SK-N-SH treated with all-trans-retinoic acid at 6 μM for 48 hours (cell line): ENCODE results near the gene DOCK1.

Experiments used
- ARNTL ChIP-seq: fragments of 450-650 bp; formaldehyde crosslinking; IDR thresholded peaks from 2 replicates; pipeline ENCODE4 v1.5.0; 2020; ENCODE audit warnings: low read depth, mild to moderate bottlenecking, moderate library complexity, borderline replicate concordance
- CSRNP3 ChIP-seq: fragments of 250-450 bp; sonication (Bioruptor Pico); IDR thresholded peaks from 2 replicates; pipeline ENCODE4 v1.5.1; 2021; ENCODE audit warnings: mild to moderate bottlenecking, moderate library complexity
- PPARA ChIP-seq: fragments of 250-450 bp; sonication (Bioruptor Pico); IDR thresholded peaks from 2 replicates; pipeline ENCODE4 v1.5.0; 2020; ENCODE audit warnings: mild to moderate bottlenecking, borderline replicate concordance
- ZNF8 ChIP-seq: fragments of 450-650 bp; formaldehyde crosslinking; IDR thresholded peaks from 2 replicates; pipeline ENCODE4 v1.5.0; 2020; ENCODE audit warnings: mild to moderate bottlenecking, moderate library complexity
- TF ChIP-seq, protein P1 (sequence below): fragments of 250-450 bp; sonication (Bioruptor Pico); IDR thresholded peaks from 2 replicates; pipeline ENCODE4 v1.8.0; 2020; ENCODE audit warnings: mild to moderate bottlenecking, moderate library complexity, borderline replicate concordance

- TF ChIP-seq, protein P1, sequence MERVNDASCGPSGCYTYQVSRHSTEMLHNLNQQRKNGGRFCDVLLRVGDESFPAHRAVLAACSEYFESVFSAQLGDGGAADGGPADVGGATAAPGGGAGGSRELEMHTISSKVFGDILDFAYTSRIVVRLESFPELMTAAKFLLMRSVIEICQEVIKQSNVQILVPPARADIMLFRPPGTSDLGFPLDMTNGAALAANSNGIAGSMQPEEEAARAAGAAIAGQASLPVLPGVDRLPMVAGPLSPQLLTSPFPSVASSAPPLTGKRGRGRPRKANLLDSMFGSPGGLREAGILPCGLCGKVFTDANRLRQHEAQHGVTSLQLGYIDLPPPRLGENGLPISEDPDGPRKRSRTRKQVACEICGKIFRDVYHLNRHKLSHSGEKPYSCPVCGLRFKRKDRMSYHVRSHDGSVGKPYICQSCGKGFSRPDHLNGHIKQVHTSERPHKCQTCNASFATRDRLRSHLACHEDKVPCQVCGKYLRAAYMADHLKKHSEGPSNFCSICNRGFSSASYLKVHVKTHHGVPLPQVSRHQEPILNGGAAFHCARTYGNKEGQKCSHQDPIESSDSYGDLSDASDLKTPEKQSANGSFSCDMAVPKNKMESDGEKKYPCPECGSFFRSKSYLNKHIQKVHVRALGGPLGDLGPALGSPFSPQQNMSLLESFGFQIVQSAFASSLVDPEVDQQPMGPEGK (CRISPR knock-in tag) = no peak
- TF ChIP-seq PPARA (CRISPR knock-in tag) (no peak), ARNTL (CRISPR knock-in tag) (no peak), ZNF8 (CRISPR knock-in tag) (no peak), CSRNP3 (CRISPR knock-in tag) (no peak)
Observed at GRCh38 chr10:126931544-126931943, 26.3 kb downstream of the DOCK1 start.
